H1 (cell line): ENCODE data around the gene CALHM3. TPM values are rescaled to one million over a fixed set of nuclear protein-coding genes. Genes with fewer than 3 reads are reported as not detected.

Experiments
- CTCF ChIA-PET: fragments of 300-600 bp; sonication (Branson Sonifier 250); formaldehyde crosslinking; loops from one replicate; lab custom pipeline; 2021; ENCODE audit not compliant: partially characterized antibody; lab: Charles Lee
- POLR2A ChIA-PET: fragments of 300-600 bp; sonication (Branson Sonifier 250); formaldehyde crosslinking; loops from one replicate; lab custom pipeline; 2021; ENCODE audit warnings: inconsistent platforms; ENCODE audit not compliant: partially characterized antibody; lab: Charles Lee
- DNase-seq, 2 experiments: peaks; one replicate each; pipeline versions ENCODE4 v3.0.0 to v3.0.0-alpha.2; 2010 to 2022; ENCODE audit warnings: low spot score in 2 of 2, low read depth in 1 of 2, mixed read lengths in 1 of 2
- FAIRE-seq: peaks from 2 replicates; lab custom pipeline; 2011; peaks lifted over from hg19 to GRCh38; lab: Jason Lieb, UNC
- H2AFZ ChIP-seq: 2 replicates; pipeline ENCODE4 v1.8.1; 2012; ENCODE audit warnings: low read length, inconsistent platforms
- H2AK5ac ChIP-seq: 2 replicates; pipeline ENCODE4 v1.6.1; 2013; ENCODE audit warnings: low read depth, low read length
- H2BK120ac ChIP-seq: replicated peaks from 2 replicates; pipeline ENCODE3; 2013; ENCODE audit warnings: low read depth, low read length, inconsistent platforms
- H2BK12ac ChIP-seq: 2 replicates; pipeline ENCODE4 v1.6.1; 2013; ENCODE audit warnings: low read depth, low read length
- H2BK15ac ChIP-seq: 2 replicates; pipeline ENCODE4 v1.6.1; 2013; ENCODE audit warnings: low read length
- H2BK20ac ChIP-seq: 2 replicates; pipeline ENCODE4 v1.6.1; 2013; ENCODE audit warnings: low read length
- H2BK5ac ChIP-seq: 2 replicates; pipeline ENCODE4 v1.6.1; 2013; ENCODE audit warnings: low read depth, low read length
- H3K14ac ChIP-seq: 2 replicates; pipeline ENCODE4 v1.6.1; 2013; ENCODE audit warnings: inconsistent platforms; ENCODE audit not compliant: insufficient read length
- H3K18ac ChIP-seq: 2 replicates; pipeline ENCODE4 v1.6.1; 2013; ENCODE audit warnings: low read length; ENCODE audit errors: extremely low read depth
- H3K23ac ChIP-seq: 2 replicates; pipeline ENCODE4 v1.6.1; 2013; ENCODE audit warnings: inconsistent platforms; ENCODE audit not compliant: insufficient read length
- H3K23me2 ChIP-seq: 2 replicates; pipeline ENCODE4 v1.6.1; 2013; ENCODE audit warnings: low read depth, low read length
- H3K27ac ChIP-seq: 2 replicates; pipeline ENCODE4 v1.6.1; 2011; ENCODE audit warnings: low read depth, low read length, inconsistent platforms
- H3K27me3 ChIP-seq, 4 experiments: replicated peaks in 1 of 4; 1 replicate in 1 of 4; 2 replicates in 3 of 4; pipeline versions ENCODE4 v1.6.1 to v1.8.1; 2011 to 2013; ENCODE audit warnings: low read length in 3 of 4, mild to moderate bottlenecking in 3 of 4, inconsistent platforms in 2 of 4, mixed read lengths in 2 of 4, moderate library complexity in 1 of 4; ENCODE audit not compliant: control insufficient read depth in 3 of 4, insufficient read depth in 3 of 4; ENCODE audit errors: extremely low read depth in 1 of 4
- H3K36me3 ChIP-seq, 4 experiments: 2 replicates each; pipeline versions ENCODE4 v1.6.1 to v1.8.1; 2011 to 2013; ENCODE audit warnings: mild to moderate bottlenecking in 4 of 4, low read length in 3 of 4, moderate library complexity in 2 of 4, control low read depth in 1 of 4, inconsistent platforms in 1 of 4; ENCODE audit not compliant: insufficient read depth in 4 of 4, control insufficient read depth in 2 of 4
- H3K4ac ChIP-seq: replicated peaks from 2 replicates; pipeline ENCODE3; 2013; ENCODE audit warnings: low read length, low read depth, mixed read lengths, inconsistent platforms; ENCODE audit not compliant: insufficient read length
- H3K4me1 ChIP-seq, 4 experiments: replicated peaks in 1 of 4; 1 replicate in 1 of 4; 2 replicates in 3 of 4; pipeline versions ENCODE4 v1.6.1 to v1.8.1; 2011 to 2013; ENCODE audit warnings: low read length in 3 of 4, inconsistent platforms in 2 of 4, mixed read lengths in 1 of 4; ENCODE audit not compliant: insufficient read depth in 4 of 4, control insufficient read depth in 3 of 4
- H3K4me2 ChIP-seq, 2 experiments: 2 replicates each; pipeline versions ENCODE4 v1.6.1 to v1.8.1; 2011 to 2013; ENCODE audit warnings: low read depth in 2 of 2, low read length in 2 of 2, control low read depth in 1 of 2, inconsistent platforms in 1 of 2, mild to moderate bottlenecking in 1 of 2; ENCODE audit not compliant: insufficient read depth in 1 of 2
- H3K4me3 ChIP-seq, 4 experiments: fragments of 200-600, 300-600 bp in 1 of 4; sonication (generic), shearing (Covaris generic), sonication (Bioruptor Twin) in 1 of 4; 2 replicates each; pipeline versions ENCODE4 v1.5.1 to v1.8.1; 2011 to 2016; ENCODE audit warnings: low read length in 4 of 4, low read depth in 3 of 4, control low read depth in 2 of 4, inconsistent platforms in 2 of 4, mild to moderate bottlenecking in 2 of 4, mixed read lengths in 1 of 4, moderate library complexity in 1 of 4; ENCODE audit not compliant: insufficient read depth in 2 of 4; ENCODE audit errors: extremely low read depth in 1 of 4
- H3K56ac ChIP-seq: replicated peaks from 2 replicates; pipeline ENCODE3; 2013; ENCODE audit warnings: low read depth, mild to moderate bottlenecking, mixed read lengths, low read length, inconsistent platforms; ENCODE audit not compliant: insufficient read length
- H3K79me1 ChIP-seq: 2 replicates; pipeline ENCODE4 v1.6.1; 2013; ENCODE audit warnings: low read depth, low read length, control low read depth
- H3K79me2 ChIP-seq, 2 experiments: 2 replicates each; pipeline versions ENCODE4 v1.6.1 to v1.8.1; 2012 to 2013; ENCODE audit warnings: low read length in 2 of 2, mild to moderate bottlenecking in 2 of 2, inconsistent platforms in 1 of 2; ENCODE audit not compliant: insufficient read depth in 2 of 2, control insufficient read depth in 1 of 2
- H3K9ac ChIP-seq, 4 experiments: replicated peaks in 1 of 4; 1 replicate in 1 of 4; 2 replicates in 3 of 4; pipeline versions ENCODE4 v1.6.1 to v1.8.1; 2011 to 2013; ENCODE audit warnings: low read depth in 3 of 4, low read length in 3 of 4, control low read depth in 2 of 4, mild to moderate bottlenecking in 2 of 4, moderate library complexity in 2 of 4, inconsistent platforms in 1 of 4; ENCODE audit errors: extremely low read depth in 1 of 4
- H3K9me3 ChIP-seq, 2 experiments: 2 replicates each; pipeline versions ENCODE4 v1.6.1 to v1.8.1; 2012 to 2013; ENCODE audit warnings: mild to moderate bottlenecking in 2 of 2, moderate library complexity in 2 of 2, control low read depth in 1 of 2, inconsistent platforms in 1 of 2, low read depth in 1 of 2, low read length in 1 of 2, mixed read lengths in 1 of 2; ENCODE audit not compliant: insufficient read depth in 2 of 2
- H4K20me1 ChIP-seq, 2 experiments: replicated peaks in 1 of 2; 2 replicates each; pipeline versions ENCODE3 to v1.8.1; 2011 to 2013; ENCODE audit warnings: inconsistent platforms in 2 of 2, low read length in 2 of 2, mild to moderate bottlenecking in 1 of 2; ENCODE audit not compliant: insufficient read depth in 2 of 2, control insufficient read depth in 1 of 2
- H4K5ac ChIP-seq: 2 replicates; pipeline ENCODE4 v1.6.1; 2013; ENCODE audit warnings: low read length, low read depth, mixed read lengths, inconsistent platforms; ENCODE audit not compliant: insufficient read length
- H4K8ac ChIP-seq: 2 replicates; pipeline ENCODE4 v1.8.0; 2013; ENCODE audit warnings: mild to moderate bottlenecking, moderate library complexity, low read length, inconsistent platforms; ENCODE audit not compliant: insufficient read depth; ENCODE audit errors: extremely low read depth
- H4K91ac ChIP-seq: replicated peaks from 2 replicates; pipeline ENCODE3; 2013; ENCODE audit warnings: low read length, mixed read lengths, inconsistent platforms; ENCODE audit not compliant: insufficient read length
- ATF2 ChIP-seq: IDR thresholded peaks from 2 replicates; pipeline ENCODE4 v1.6.1; 2012; ENCODE audit warnings: low read length, inconsistent platforms
- BCL11A ChIP-seq, 2 experiments: IDR thresholded peaks; one replicate each; pipeline ENCODE4 v1.6.1; 2011; ENCODE audit warnings: low read depth in 2 of 2, low read length in 2 of 2, mild to moderate bottlenecking in 2 of 2
- CBX5 ChIP-seq: fragments of 300-800, 300-1000 bp; sonication (generic); IDR thresholded peaks from 2 replicates; pipeline ENCODE4 v1.7.1; 2016; ENCODE audit warnings: antibody characterized with exemption, low read length, low read depth
- CEBPB ChIP-seq: IDR thresholded peaks from 2 replicates; pipeline ENCODE4 v1.6.1; 2012; ENCODE audit warnings: low read depth, low read length
- EP300 ChIP-seq, 2 experiments: IDR thresholded peaks; 1 replicate in 1 of 2; 2 replicates in 1 of 2; pipeline ENCODE4 v1.6.1; 2011 to 2012; ENCODE audit warnings: low read depth in 2 of 2, low read length in 2 of 2, mild to moderate bottlenecking in 2 of 2, borderline replicate concordance in 1 of 2, inconsistent platforms in 1 of 2, moderate library complexity in 1 of 2
- POU5F1 ChIP-seq: IDR thresholded peaks from 2 replicates; pipeline ENCODE4 v1.6.1; 2011; ENCODE audit warnings: low read depth, mild to moderate bottlenecking, low read length, moderate library complexity
- RFX5 ChIP-seq: IDR thresholded peaks from 2 replicates; pipeline ENCODE4 v1.6.1; 2011; ENCODE audit warnings: low read depth, low read length, improper control_type of control experiment, borderline replicate concordance
- RNF2 ChIP-seq: fragments of 200-900, 300-1000 bp; sonication (generic); IDR thresholded peaks from 2 replicates; pipeline ENCODE4 v1.7.1; 2016; ENCODE audit warnings: borderline replicate concordance, low read depth, mild to moderate bottlenecking, antibody characterized with exemption, low read length; ENCODE audit not compliant: poor library complexity, severe bottlenecking; ENCODE audit errors: missing control alignments
- SIN3A ChIP-seq, 2 experiments: IDR thresholded peaks in 1 of 2; conservative IDR thresholded peaks in 1 of 2; 2 replicates each; pipeline ENCODE4 v1.6.1; 2011 to 2012; ENCODE audit warnings: low read length in 2 of 2, improper control_type of control experiment in 1 of 2, low read depth in 1 of 2, mild to moderate bottlenecking in 1 of 2
- SP2 ChIP-seq: IDR thresholded peaks from 2 replicates; pipeline ENCODE4 v1.6.1; 2012; ENCODE audit warnings: mild to moderate bottlenecking, low read length, inconsistent platforms
- TBP ChIP-seq: IDR thresholded peaks from 2 replicates; pipeline ENCODE4 v1.6.1; 2011; ENCODE audit warnings: low read depth, low read length, improper control_type of control experiment
- YY1 ChIP-seq: IDR thresholded peaks from 2 replicates; pipeline ENCODE4 v1.6.1; 2011; ENCODE audit warnings: low read depth, mild to moderate bottlenecking, low read length
- WGBS, 2 experiments: shearing (Covaris generic) in 1 of 2; methylation state at CpG; one replicate each; pipeline versions ENCODE4 v1.1.6 to v1.1.7; 2013 to 2015; ENCODE audit warnings: low lambda C conversion rate in 2 of 2, mixed read lengths in 2 of 2, inconsistent platforms in 1 of 2, low coverage in 1 of 2, missing lambda C conversion rate in 1 of 2; ENCODE audit not compliant: insufficient replicate concordance in 2 of 2, insufficient coverage in 1 of 2, insufficient read length in 1 of 2; ENCODE audit errors: extremely low coverage in 1 of 2, missing lambda C conversion rate in 1 of 2; 5-methylcytosine and 5-hydroxymethylcytosine counted together
- polyA plus RNA-seq, 7 experiments: library from polyadenylated mRNA; depleted of rRNA in 3 of 7; stranded (reverse) in 5 of 7; unstranded in 2 of 7; fragments of >200 nt in 5 of 7; fragments of 200-250 nt in 2 of 7; gene quantifications; 1 replicate in 5 of 7; 2 replicates in 1 of 7; 4 replicates in 1 of 7; pipeline versions ENCODE4 v1.2.1 to v1.2.3, GENCODE V29; 2011 to 2013; ENCODE audit warnings: missing spikeins in 2 of 7, mixed read lengths in 2 of 7
- total RNA-seq: library from RNA; stranded (reverse); fragmentation: NEBNext Ultra II Directional; extraction: Animal tissue kit (Norgen Biotek cat#: 25700); gene quantifications from 2 replicates; pipeline ENCODE4 v1.2.1, GENCODE V29; 2021

CALHM3 gene
- total and polyA plus RNA-seq, 2 of the 8 experiments (the other 6 are each of a cell fraction or from before 2014, with no cell fraction given): 0.17 to 0.60 TPM

- no peaks in the 10 kb centered on the region for H3K79me1 ChIP-seq
- no peak overlapping the region for H3K23ac ChIP-seq
- ChIA-PET POLR2A (no interaction called here), CTCF (interaction anchor here (2.9 kb wide), 1 partner anchor 9 kb away, joined by 23 read pairs; no protein-coding TSS in a partner anchor)
- no peak overlapping the region for H2BK5ac ChIP-seq
- H4K20me1 ChIP-seq: no peaks in the 10 kb centered on the region
- no peak overlapping the region for H3K4ac ChIP-seq
- H3K56ac ChIP-seq: no peak overlapping the region
- H3K4me2 ChIP-seq: no peak overlapping the region
- no peaks in the 10 kb centered on the region for H3K27me3 ChIP-seq
- H3K4me3 ChIP-seq: no peak overlapping the region
- H2BK20ac ChIP-seq: no peak overlapping the region
- no peak overlapping the region for H3K14ac ChIP-seq
- no peak for DNase-seq
- H3K27ac ChIP-seq: no peak overlapping the region
- H3K36me3 ChIP-seq: no peaks in the 10 kb centered on the region
- H3K4me1 ChIP-seq: peaks cover 0 to 10% (median 2%) of the 10 kb centered on the region in 4 experiments; a peak in 1 of 7 replicates
- H2AK5ac ChIP-seq: no peak overlapping the region
- no peaks in the 10 kb centered on the region; the same call in 1 of the 2 replicates for H3K23me2 ChIP-seq
- no peak for FAIRE-seq
- no peaks in the 10 kb centered on the region for H3K79me2 ChIP-seq
- H4K8ac ChIP-seq: no peak overlapping the region
- H2BK120ac ChIP-seq: no peak overlapping the region
- 85% methylated on average over 7 of the region's 7 CpGs; no CpG with 5 or more reads in 1 of the 2 experiments for WGBS, 2 experiments
- no peak overlapping the region for H4K91ac ChIP-seq
- H2BK15ac ChIP-seq: no peak overlapping the region
- H4K5ac ChIP-seq: no peak overlapping the region
- no peaks in the 10 kb centered on the region for H3K9me3 ChIP-seq
- no peak overlapping the region for H2BK12ac ChIP-seq
- no peak overlapping the region for H3K18ac ChIP-seq
- no peak overlapping the region for H2AFZ ChIP-seq
- H3K9ac ChIP-seq: no peak overlapping the region
- TF ChIP-seq SP2 (no peak), POU5F1 (no peak), RFX5 (no peak), TBP (no peak), ATF2 (no peak), EP300 (IDR thresholded peaks at IDR 0.05; ENCODE audit: borderline replicate concordance in 1 of 2, low read depth in 2 of 2, low read length in 2 of 2) (no peak), SIN3A (conservative IDR thresholded peaks at IDR 0.05 in 1 of 2, IDR thresholded peaks at IDR 0.05 in 1 of 2; ENCODE audit: low read depth in 1 of 2, low read length in 2 of 2) (no peak), CBX5 (no peak), BCL11A (IDR thresholded peaks at IDR 0.05; ENCODE audit: low read depth in 2 of 2, low read length in 2 of 2) (no peak), CEBPB (no peak), YY1 (no peak), RNF2 (no peak)
Observed at GRCh38 chr10:103467406-103467805, 11.6 kb downstream of the CALHM3 start.
